Pancreas (tissue), 10 donors: ENCODE results near the gene ACKR2. TPM values are rescaled to one million over a fixed set of nuclear protein-coding genes. Genes with fewer than 3 reads are reported as not detected.

Experiments
- ATAC-seq, 4 donors: fragments of 200-7000 bp; cut with Tn5 transposase; one replicate each; pipeline versions ENCODE4 v1.8.0 to v1.9.1; 2020; ENCODE audit warnings: mild to moderate bottlenecking in 4 of 4, moderate library complexity in 4 of 4
- DNase-seq, 6 donors: peaks; one replicate each; pipeline ENCODE4 v3.0.0-alpha.2; 2020
- FAIRE-seq: peaks from 2 replicates; lab custom pipeline; 2012; peaks lifted over from hg19 to GRCh38; lab: Jason Lieb, UNC
- H3K27ac ChIP-seq, 4 donors: fragments of 200-600 bp; sonication (generic); 1 replicate in 3 of 4; 2 replicates in 1 of 4; pipeline versions ENCODE4 v1.5.0 to v1.8.0; 2020
- H3K27me3 ChIP-seq, 4 donors: fragments of 200-600 bp; one replicate each; pipeline ENCODE4 v1.8.0; 2021
- H3K36me3 ChIP-seq, 3 donors: fragments of 200-600 bp; sonication (generic) in 1 of 3; one replicate each; pipeline versions ENCODE4 v1.5.0 to v1.8.0; 2020 to 2021
- H3K4me1 ChIP-seq, 3 donors: fragments of 200-600 bp; one replicate each; pipeline ENCODE4 v1.8.0; 2021
- H3K4me3 ChIP-seq, 4 donors: fragments of 200-600 bp; sonication (generic) in 2 of 4; one replicate each; pipeline versions ENCODE4 v1.5.0 to v1.8.0; 2020 to 2021
- H3K9me3 ChIP-seq, 4 donors: fragments of 200-600 bp; one replicate each; pipeline ENCODE4 v1.8.0; 2021
- CTCF ChIP-seq, 4 donors: fragments of 200-600 bp; sonication (generic) in 3 of 4; IDR thresholded peaks; one replicate each; pipeline versions ENCODE4 v1.5.0 to v1.8.0; 2021; ENCODE audit warnings: antibody characterized with exemption in 4 of 4
- WGBS, 2 donors: extraction: QIAGEN DNeasy Blood & Tissue Kit; methylation state at CpG; one replicate each; pipeline ENCODE4 v1.1.7; 2013; 5-methylcytosine and 5-hydroxymethylcytosine counted together
- intact Hi-C, 3 donors: fragments of 100-400 bp; cut with DNase I; formaldehyde crosslinking; loops; one replicate each; pipeline versions ENCODE4 v1.11.1 to v1.14.2; 2022
- polyA plus RNA-seq, 2 donors: library from polyadenylated mRNA; stranded (reverse); fragments of 200-250 nt; gene quantifications; one replicate each; pipeline ENCODE4 v1.2.3, GENCODE V29; 2013
- total RNA-seq, 6 donors: library from RNA; stranded (reverse); fragmentation: NEBNext Ultra II Directional in 4 of 6; extraction: Animal tissue kit (Norgen Biotek cat#: 25700) in 4 of 6; gene quantifications; one replicate each; pipeline versions ENCODE4 v1.2.1 to v1.2.4, GENCODE V29; 2021 to 2023
- donor health status: healthy with polysubstance abuse.
- donor health status: DM: no; HTN: no; CAD: no; lungs with moderate emphysema.
- donor health status: DM: no; HTN: no; CAD: no.
- donor health status: control.
- donor health status: control.
- donor health status: Bipolar disorder and iron deficiency.
- donor health status: DM: yes; HTN: yes; CAD: no.
- donor health status: DM: no; HTN: no; CAD: no.
- donor health status: DM: no; HTN: no; CAD: no.
- donor health status: DM: yes; HTN: yes; CAD: no.

The ACKR2 gene
- total and polyA plus RNA-seq, 8 donors = 0.09 to 1.7 (median 0.84) TPM

GRCh38 chr3:42803414-42804105 lies 5.7 kb upstream of the ACKR2 start:
- DNase-seq (peak in 4 of 6 donors; percentile 40 to 74 (median 52)), FAIRE-seq (no peak), ATAC-seq (peak; percentile 47 to 59 (median 54))
- Histone ChIP-seq H3K27me3 (no peaks in the 10 kb centered on the region), H3K4me1 (peaks cover 10 to 34% (median 31%) of the 10 kb centered on the region in 3 donors), H3K4me3 (peak overlapping the region; percentile 62 to 86 (median 78)), H3K9me3 (no peaks in the 10 kb centered on the region), H3K36me3 (no peaks in the 10 kb centered on the region), H3K27ac (peak overlapping the region; percentile 65 to 94 (median 86))
- WGBS, 2 donors = 1% methylated on average over 29 to 33 of the region's 33 CpGs
- TF ChIP-seq CTCF (IDR thresholded peaks at IDR 0.05) = no peak
- intact Hi-C loops = no loop called here

- ATAC-seq (peak; percentile 96 to 99 (median 98)), DNase-seq (peak; percentile 95 to 98 (median 96)), FAIRE-seq (peak; percentile 76)
- Histone ChIP-seq H3K9me3 (no peaks in the 10 kb centered on the region), H3K36me3 (no peaks in the 10 kb centered on the region), H3K4me3 (peak within 1 kb of the TSS; percentile 62 to 86 (median 78)), H3K27ac (peak within 1 kb of the TSS; percentile 65 to 94 (median 86)), H3K27me3 (no peaks in the 10 kb centered on the region), H3K4me1 (peaks cover 10 to 34% (median 31%) of the 10 kb centered on the region in 3 donors)
- TF ChIP-seq CTCF (IDR thresholded peaks at IDR 0.05) = no peak
- 1% methylated on average over 63 of the region's 63 CpGs for whole genome bisulfite sequencing, 2 donors
- intact Hi-C loops = no loop called here
Observed at GRCh38 chr3:42804106-42804830, 5.0 kb upstream of the ACKR2 start, which contains the start of gene HIGD1A. Gene HIGD1A (minus strand): TSS chr3:42804490. CDS start chr3:42794253, 10,237 bp downstream.

- no peak for DNase-seq
Observed at GRCh38 chr3:42804831-42805132, 4.5 kb upstream of the ACKR2 start.

GRCh38 chr3:42805141-42805821 lies 4.0 kb upstream of the ACKR2 start:
- intact Hi-C loops = no loop called here
- Histone ChIP-seq H3K27me3 (no peaks in the 10 kb centered on the region), H3K9me3 (no peaks in the 10 kb centered on the region), H3K27ac (peak overlapping the region; percentile 16 to 94 (median 86)), H3K36me3 (no peaks in the 10 kb centered on the region), H3K4me1 (peaks cover 10 to 28% (median 25%) of the 10 kb centered on the region in 3 donors), H3K4me3 (peak overlapping the region in 3 of 4 donors; percentile 62 to 86 (median 82))
- FAIRE-seq = no peak
- DNase-seq = peak; percentile 32 to 74 (median 46)
- 19% methylated on average over 23 of the region's 23 CpGs for WGBS, 2 donors
- no peak for TF ChIP-seq CTCF (IDR thresholded peaks at IDR 0.05)
- peak; percentile 24 to 34 (median 29) for ATAC-seq

More at GRCh38 chr3:42804831-42805132, 4.5 kb upstream of the ACKR2 start:
- H3K4me3 ChIP-seq = peak overlapping the region; percentile 62 to 86 (median 78)
- intact Hi-C loops = no loop called here
- no peak for TF ChIP-seq CTCF (IDR thresholded peaks at IDR 0.05)
- FAIRE-seq (no peak), ATAC-seq (no peak)
- no peaks in the 10 kb centered on the region for H3K9me3 ChIP-seq
- H3K27ac ChIP-seq = peak overlapping the region; percentile 65 to 94 (median 86)
- no peaks in the 10 kb centered on the region for H3K36me3 ChIP-seq
- no peaks in the 10 kb centered on the region for H3K27me3 ChIP-seq
- H3K4me1 ChIP-seq = peaks cover 10 to 33% (median 30%) of the 10 kb centered on the region in 3 donors
- WGBS, 2 donors = 1% methylated on average over 13 of the region's 13 CpGs
